Body of pancreas (tissue), 4 donors: ENCODE measurements around the gene CCNB2. TPM values are rescaled to one million over a fixed set of nuclear protein-coding genes. Genes with fewer than 3 reads are reported as not detected.

Experiments used
- ATAC-seq: fragments of 150-250 bp; one replicate; pipeline ENCODE4 v1.9.1; 2016
- DNase-seq, 4 donors: peaks; one replicate each; pipeline ENCODE4 v3.0.0-alpha.2; 2019
- H3K27ac ChIP-seq, 4 donors: fragments of 200-600 bp; sonication (generic); 1 replicate in 3 of 4; 2 replicates in 1 of 4; pipeline versions ENCODE4 v1.5.1 to v1.6.1; 2016 to 2019; ENCODE audit warnings: mild to moderate bottlenecking in 1 of 4, mixed read lengths in 1 of 4, moderate library complexity in 1 of 4
- H3K27me3 ChIP-seq, 2 donors: fragments of 200-600 bp; sonication (generic); one replicate each; pipeline ENCODE4 v1.6.0; 2016; ENCODE audit warnings: mild to moderate bottlenecking in 1 of 2
- H3K36me3 ChIP-seq, 2 donors: fragments of 200-600 bp; sonication (generic); replicated peaks in 1 of 2; 2 replicates each; pipeline ENCODE4 v1.5.1; 2016; ENCODE audit warnings: low read depth in 2 of 2; ENCODE audit not compliant: insufficient read depth in 1 of 2
- H3K4me1 ChIP-seq: fragments of 200-600 bp; sonication (generic); one replicate; pipeline ENCODE4 v1.6.0; 2016
- H3K4me3 ChIP-seq, 2 donors: fragments of 200-600 bp; sonication (generic); 1 replicate in 1 of 2; 2 replicates in 1 of 2; pipeline ENCODE4 v1.5.1; 2016 to 2019
- H3K9me3 ChIP-seq, 3 donors: fragments of 200-600 bp; sonication (generic); 1 replicate in 2 of 3; 2 replicates in 1 of 3; pipeline ENCODE4 v1.5.1; 2016
- POLR2A ChIP-seq, 3 donors: fragments of 450-650 bp; IDR thresholded peaks; one replicate each; pipeline ENCODE4 v1.6.1; 2016; ENCODE audit warnings: antibody characterized with exemption in 3 of 3, mild to moderate bottlenecking in 2 of 3
- WGBS, 2 donors: methylation state at CpG; one replicate each; pipeline ENCODE4 v1.1.5; 2017; 5-methylcytosine and 5-hydroxymethylcytosine counted together
- intact Hi-C: fragments of 100-400 bp; cut with DNase I; formaldehyde crosslinking; loops from one replicate; pipeline ENCODE4 v1.15.1; 2023
- total RNA-seq, 2 donors: library from RNA; depleted of rRNA; stranded (reverse); fragments of >200 nt; gene quantifications; one replicate each; pipeline ENCODE4 v1.1.0, GENCODE V29; 2016
- TF ChIP-seq, protein P1 (sequence below), 7 experiments: fragments of 450-650 bp in 4 of 7; fragments of 200-600 bp in 3 of 7; sonication (generic) in 3 of 7; IDR thresholded peaks; one replicate each; pipeline ENCODE4 v1.5.1; 2016 to 2019; ENCODE audit warnings: antibody characterized with exemption in 7 of 7

CCNB2 gene
- total RNA-seq, 2 donors from 2014 or later: 0.26 TPM; not detected in 1

DNA sequence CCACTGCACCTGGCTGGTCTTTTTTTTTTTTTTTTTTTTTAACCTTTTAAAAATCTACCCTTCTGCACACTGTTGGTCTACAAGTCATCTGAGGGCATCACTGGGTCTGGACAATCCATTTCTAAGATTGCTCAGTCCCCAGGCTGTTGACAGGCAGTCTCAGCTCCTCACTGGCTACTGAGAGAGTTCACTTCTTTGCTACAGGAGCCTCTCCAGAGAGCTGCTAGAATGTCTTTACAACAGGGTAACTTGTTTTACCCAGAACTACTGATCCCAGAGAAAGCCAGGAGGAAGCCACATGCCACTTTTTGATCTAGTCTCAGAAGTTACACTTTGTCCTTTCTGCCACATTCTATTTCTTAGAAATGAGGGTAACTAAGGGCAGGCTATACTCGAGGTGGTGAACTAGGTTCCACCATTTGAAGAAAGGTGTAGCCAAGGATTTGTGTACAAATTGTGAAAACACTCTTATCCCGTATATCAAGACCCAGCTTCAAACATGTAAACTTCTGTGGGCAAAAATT, 5.7 kb upstream of the CCNB2 start:
- ATAC-seq (no peak), DNase-seq (no peak)
- intact Hi-C loops: no loop called here
- Histone ChIP-seq H3K4me1 (no peaks in the 10 kb centered on the region), H3K36me3 (peaks cover 0 to 8% of the 10 kb centered on the region in 2 donors), H3K9me3 (no peaks in the 10 kb centered on the region), H3K4me3 (no peak overlapping the region), H3K27me3 (no peaks in the 10 kb centered on the region), H3K27ac (no peak overlapping the region)
- WGBS, 2 donors: 59 to 76% methylated on average over 2 of the region's 2 CpGs
- no peak for TF ChIP-seq POLR2A (IDR thresholded peaks at IDR 0.05)
- TF ChIP-seq, protein P1, sequence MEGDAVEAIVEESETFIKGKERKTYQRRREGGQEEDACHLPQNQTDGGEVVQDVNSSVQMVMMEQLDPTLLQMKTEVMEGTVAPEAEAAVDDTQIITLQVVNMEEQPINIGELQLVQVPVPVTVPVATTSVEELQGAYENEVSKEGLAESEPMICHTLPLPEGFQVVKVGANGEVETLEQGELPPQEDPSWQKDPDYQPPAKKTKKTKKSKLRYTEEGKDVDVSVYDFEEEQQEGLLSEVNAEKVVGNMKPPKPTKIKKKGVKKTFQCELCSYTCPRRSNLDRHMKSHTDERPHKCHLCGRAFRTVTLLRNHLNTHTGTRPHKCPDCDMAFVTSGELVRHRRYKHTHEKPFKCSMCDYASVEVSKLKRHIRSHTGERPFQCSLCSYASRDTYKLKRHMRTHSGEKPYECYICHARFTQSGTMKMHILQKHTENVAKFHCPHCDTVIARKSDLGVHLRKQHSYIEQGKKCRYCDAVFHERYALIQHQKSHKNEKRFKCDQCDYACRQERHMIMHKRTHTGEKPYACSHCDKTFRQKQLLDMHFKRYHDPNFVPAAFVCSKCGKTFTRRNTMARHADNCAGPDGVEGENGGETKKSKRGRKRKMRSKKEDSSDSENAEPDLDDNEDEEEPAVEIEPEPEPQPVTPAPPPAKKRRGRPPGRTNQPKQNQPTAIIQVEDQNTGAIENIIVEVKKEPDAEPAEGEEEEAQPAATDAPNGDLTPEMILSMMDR (IDR thresholded peaks at IDR 0.05): no peak

DNA sequence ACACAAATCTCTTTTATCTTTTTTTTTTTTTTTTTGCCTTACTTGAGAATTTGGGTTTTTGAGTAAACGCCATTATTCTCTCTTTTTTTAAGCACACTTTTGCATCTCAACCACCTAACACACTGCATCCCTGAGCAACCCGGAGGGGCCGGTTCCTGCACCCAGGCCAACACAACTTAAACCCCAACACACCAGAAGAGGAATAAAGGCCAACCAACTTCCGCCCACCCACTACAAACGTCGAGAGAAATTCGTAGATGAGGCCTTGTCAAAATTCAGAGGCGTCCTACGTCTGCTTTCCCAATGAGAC, 389 bp upstream of the CCNB2 start:
- intact Hi-C loops: no loop called here
- ATAC-seq: peak; percentile 34
- H3K27me3 ChIP-seq: no peaks in the 10 kb centered on the region
- no peaks in the 10 kb centered on the region for H3K36me3 ChIP-seq
- TF ChIP-seq POLR2A (IDR thresholded peaks at IDR 0.05): no peak
- TF ChIP-seq, protein P1 (IDR thresholded peaks at IDR 0.05): no peak
- peak overlapping the region in 1 of 4 donors; percentile 64 for H3K27ac ChIP-seq
- DNase-seq: peak in 1 of 4 donors; percentile 17
- 1% methylated on average over 9 of the region's 9 CpGs for WGBS, 2 donors
- peak overlapping the region; percentile 43 to 52 for H3K4me3 ChIP-seq
- no peaks in the 10 kb centered on the region for H3K9me3 ChIP-seq
- H3K4me1 ChIP-seq: peaks cover 5% of the 10 kb centered on the region

DNA sequence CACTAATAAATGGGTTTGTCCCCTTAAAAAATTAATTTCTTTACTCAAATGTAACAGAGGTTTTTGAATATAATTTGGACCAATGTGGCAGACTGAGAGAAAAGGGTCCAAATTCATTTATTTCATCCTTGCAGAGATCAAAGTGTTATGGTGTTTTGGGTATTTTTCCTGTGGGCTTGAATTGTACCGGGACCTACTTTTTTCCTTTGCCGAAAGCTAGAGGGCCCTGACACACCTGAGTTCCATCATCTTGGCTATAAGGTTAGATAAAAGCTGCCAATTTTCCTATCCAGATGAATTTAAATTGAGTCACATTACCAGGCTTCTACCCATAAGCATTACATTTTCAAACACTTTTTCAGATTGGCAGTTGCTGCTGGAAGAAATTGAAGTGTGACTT, 908 bp downstream of the CCNB2 start:
- H3K4me3 ChIP-seq: no peak overlapping the region
- H3K27ac ChIP-seq: no peak overlapping the region
- no peak for DNase-seq
- H3K27me3 ChIP-seq: no peaks in the 10 kb centered on the region
- no peaks in the 10 kb centered on the region for H3K9me3 ChIP-seq
- H3K4me1 ChIP-seq: peaks cover 5% of the 10 kb centered on the region
- H3K36me3 ChIP-seq: no peaks in the 10 kb centered on the region
- TF ChIP-seq POLR2A (IDR thresholded peaks at IDR 0.05): no peak
- TF ChIP-seq, protein P1 (IDR thresholded peaks at IDR 0.05): no peak
- 46 to 53% methylated on average over 2 of the region's 2 CpGs for WGBS, 2 donors
- intact Hi-C loops: no loop called here
- no peak for ATAC-seq

DNA sequence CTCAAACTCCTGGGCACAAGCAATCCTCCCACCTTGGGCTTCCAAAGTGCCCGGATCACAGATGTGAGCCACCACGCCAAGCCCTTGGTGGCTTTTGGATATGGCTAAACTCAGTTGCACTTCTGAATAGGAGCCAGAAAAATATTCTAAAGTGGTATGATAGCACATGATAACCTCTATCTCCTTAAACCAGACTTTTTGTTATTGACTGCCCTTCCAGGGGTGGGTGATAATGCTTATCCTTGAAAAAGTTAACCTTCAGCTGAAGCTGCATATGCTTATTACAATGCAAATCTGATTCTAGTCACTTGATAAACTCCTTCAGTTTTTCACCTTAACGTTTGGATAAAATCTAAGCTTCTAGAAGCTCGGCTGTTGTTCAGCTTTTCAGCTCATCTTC, 6.3 kb downstream of the CCNB2 start:
- WGBS, 2 donors: 81 to 83% methylated on average over 4 of the region's 4 CpGs
- intact Hi-C loops: no loop called here
- no peak for ATAC-seq

DNA sequence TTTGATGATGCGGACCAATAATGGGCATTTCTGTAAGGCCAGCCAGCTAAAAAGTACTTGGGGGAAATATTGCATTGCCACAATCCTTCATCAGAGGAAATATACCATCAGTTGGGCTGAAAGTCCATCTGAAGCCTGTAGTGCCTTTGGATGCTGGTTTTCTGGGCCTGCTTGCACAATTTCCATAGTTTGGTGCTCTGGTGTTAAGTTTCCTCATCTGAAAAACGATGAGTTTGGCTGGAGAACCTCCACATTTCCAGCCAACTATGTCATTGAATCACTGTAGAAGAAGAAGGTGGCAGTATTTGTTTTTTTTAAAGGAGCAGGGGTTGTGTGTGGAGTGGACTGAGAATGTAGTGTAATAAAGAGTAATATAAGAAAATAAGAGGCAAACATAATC, 10.1 kb downstream of the CCNB2 start:
- ATAC-seq (no peak), DNase-seq (no peak)
- no peaks in the 10 kb centered on the region for H3K36me3 ChIP-seq
- no peaks in the 10 kb centered on the region for H3K4me1 ChIP-seq
- H3K27me3 ChIP-seq: no peaks in the 10 kb centered on the region
- H3K9me3 ChIP-seq: no peaks in the 10 kb centered on the region
- H3K4me3 ChIP-seq: no peak overlapping the region
- H3K27ac ChIP-seq: no peak overlapping the region
- intact Hi-C loops: no loop called here
- TF ChIP-seq, protein P1 (IDR thresholded peaks at IDR 0.05): no peak
- TF ChIP-seq POLR2A (IDR thresholded peaks at IDR 0.05): no peak
- 59 to 66% methylated on average over 2 of the region's 2 CpGs for WGBS, 2 donors

More for the DNA sequence above, 6.3 kb downstream of the CCNB2 start:
- Histone ChIP-seq H3K27me3 (no peaks in the 10 kb centered on the region), H3K9me3 (no peaks in the 10 kb centered on the region), H3K4me1 (no peaks in the 10 kb centered on the region), H3K27ac (no peak overlapping the region), H3K36me3 (no peaks in the 10 kb centered on the region), H3K4me3 (no peak overlapping the region)
- TF ChIP-seq, protein P1 (IDR thresholded peaks at IDR 0.05): no peak
- TF ChIP-seq POLR2A (IDR thresholded peaks at IDR 0.05): no peak
- DNase-seq: no peak
